ENCODE measurements around the gene CD48. TPM values are rescaled to one million over a fixed set of nuclear protein-coding genes. Genes with fewer than 3 reads are reported as not detected.
"Not testable (repeated sequence)": the region's sequence is repeated elsewhere in the genome, so short reads cannot be mapped to it uniquely, and the experiment has no call there.

Gene CD48
- polyA plus RNA-seq, 6 donors from 2014 or later: 129 to 163 (median 153) TPM

DNA sequence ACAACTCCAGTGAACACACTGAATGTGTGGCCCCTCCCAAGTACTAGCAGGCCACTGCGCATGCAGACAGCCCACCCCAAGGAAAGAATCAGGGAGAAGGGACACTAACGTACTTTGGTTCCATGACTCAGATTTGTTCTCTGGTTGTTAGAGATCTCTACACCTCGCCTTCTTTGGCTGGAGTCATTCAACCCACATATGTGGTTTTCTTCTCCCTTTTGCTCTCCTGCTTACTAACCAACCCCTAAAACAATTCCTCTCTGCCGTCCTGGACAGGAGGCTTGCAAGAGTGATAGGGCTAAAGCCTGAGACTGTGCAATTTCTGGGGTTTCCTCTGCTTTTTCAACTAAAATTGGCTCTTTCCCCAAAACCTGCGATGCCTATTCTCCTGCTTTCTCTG, 5.7 kb upstream of the CD48 start:
- Mint-ChIP-seq H3K4me1 (peaks cover 14 to 22% (median 21%) of the 10 kb centered on the region in 3 donors), H3K36me3 (no peaks in the 10 kb centered on the region), H3K4me3 (no peak overlapping the region), H3K27me3 (no peaks in the 10 kb centered on the region), H3K9me3 (no peaks in the 10 kb centered on the region), H3K27ac (no peak overlapping the region)
- ATAC-seq (ENCODE audit: low read depth in 2 of 2) (no peak), DNase-seq (no peak)

DNA sequence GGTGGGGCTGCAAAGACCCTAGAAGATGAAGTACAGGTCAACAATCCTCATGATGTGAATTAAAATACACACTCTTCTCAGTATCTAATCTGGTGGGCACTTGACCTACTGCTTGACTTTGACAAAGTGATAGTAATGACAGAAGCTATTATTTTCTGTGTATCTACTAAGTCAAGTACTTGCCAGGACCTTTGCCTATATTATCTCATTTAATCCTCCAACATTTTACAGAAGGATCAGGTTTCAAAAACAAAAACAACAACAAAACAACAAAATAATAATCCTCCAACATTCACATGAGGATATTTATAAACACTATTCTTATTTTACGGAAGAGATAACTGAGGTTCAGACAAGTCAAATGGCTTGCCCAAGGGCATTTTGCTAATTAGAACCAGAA, 4.4 kb upstream of the CD48 start:
- no peak for DNase-seq
- Mint-ChIP-seq H3K27ac (peak overlapping the region in 1 of 6 donors; percentile 9), H3K4me1 (peaks cover 18 to 28% (median 22%) of the 10 kb centered on the region in 3 donors), H3K36me3 (no peaks in the 10 kb centered on the region), H3K4me3 (peak overlapping the region in 1 of 8 donors; percentile 33), H3K9me3 (no peaks in the 10 kb centered on the region), H3K27me3 (no peaks in the 10 kb centered on the region)
- no peak for ATAC-seq (ENCODE audit: low read depth in 2 of 2)

DNA sequence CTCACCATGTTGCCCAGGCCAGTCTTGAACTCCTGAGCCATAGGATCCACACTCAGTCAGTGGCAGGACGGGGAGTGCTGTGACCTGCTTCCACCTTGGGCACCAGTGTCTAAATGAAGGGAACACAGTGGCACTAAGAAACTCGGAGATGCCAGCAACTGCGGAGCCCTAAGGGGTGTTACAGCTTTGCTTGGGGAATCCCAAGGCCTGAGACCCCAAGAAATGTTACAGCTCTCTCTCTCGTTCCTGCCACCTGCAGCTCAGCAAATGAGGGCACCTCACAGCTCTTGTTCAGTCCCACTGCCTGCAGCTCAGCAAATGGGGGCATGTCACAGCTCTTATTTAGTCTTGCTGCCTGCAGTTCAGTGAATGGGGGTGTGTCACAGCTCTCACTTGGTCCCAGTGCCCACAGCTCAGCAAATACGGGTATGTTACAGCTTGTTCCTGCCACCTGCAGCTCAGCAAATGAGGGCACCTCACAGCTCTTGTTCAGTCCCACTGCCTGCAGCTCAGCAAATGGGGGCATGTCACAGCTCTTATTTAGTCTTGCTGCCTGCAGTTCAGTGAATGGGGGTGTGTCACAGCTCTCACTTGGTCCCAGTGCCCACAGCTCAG, 2.5 kb upstream of the CD48 start:
- peak overlapping the region in 5 of 6 donors; percentile 14 to 78 (median 71) for H3K27ac Mint-ChIP-seq

DNA sequence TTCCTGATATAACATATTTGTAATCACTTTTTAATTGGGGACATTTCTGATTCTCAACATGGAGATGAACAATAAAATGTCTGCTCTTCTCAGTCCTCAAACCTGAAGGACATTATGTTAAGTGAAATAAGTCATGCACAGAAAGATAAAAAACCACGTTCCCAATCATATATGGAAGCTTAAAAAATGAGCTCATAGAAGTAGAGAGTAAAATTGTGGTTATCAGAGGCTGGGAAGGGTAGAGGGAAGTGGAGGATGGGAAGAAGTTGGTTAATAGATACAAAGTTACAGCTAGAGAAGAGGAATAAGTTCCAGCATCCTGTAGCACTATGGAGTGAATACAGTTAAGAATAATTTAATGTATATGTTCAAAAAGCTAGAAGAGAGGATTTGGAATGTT, 1.5 kb upstream of the CD48 start:
- Mint-ChIP-seq H3K36me3 (no peaks in the 10 kb centered on the region), H3K27ac (peak overlapping the region in 1 of 6 donors; percentile 94), H3K9me3 (no peaks in the 10 kb centered on the region), H3K4me3 (no peak overlapping the region), H3K4me1 (peaks cover 18 to 34% (median 29%) of the 10 kb centered on the region in 3 donors), H3K27me3 (no peaks in the 10 kb centered on the region)
- ATAC-seq (ENCODE audit: low read depth in 2 of 2) (no peak), DNase-seq (no peak)

More for the DNA sequence above, 2.5 kb upstream of the CD48 start:
- peak in 1 of 2 donors; percentile 39 for ATAC-seq (ENCODE audit: low read depth in 2 of 2)
- not testable (repeated sequence) for H3K9me3 Mint-ChIP-seq, DNase-seq, H3K27me3 Mint-ChIP-seq, H3K36me3 Mint-ChIP-seq
- Mint-ChIP-seq H3K4me1 (peaks cover 18 to 34% (median 29%) of the 10 kb centered on the region in 3 donors), H3K4me3 (peak overlapping the region in 2 of 8 donors; percentile 3 to 66)

DNA sequence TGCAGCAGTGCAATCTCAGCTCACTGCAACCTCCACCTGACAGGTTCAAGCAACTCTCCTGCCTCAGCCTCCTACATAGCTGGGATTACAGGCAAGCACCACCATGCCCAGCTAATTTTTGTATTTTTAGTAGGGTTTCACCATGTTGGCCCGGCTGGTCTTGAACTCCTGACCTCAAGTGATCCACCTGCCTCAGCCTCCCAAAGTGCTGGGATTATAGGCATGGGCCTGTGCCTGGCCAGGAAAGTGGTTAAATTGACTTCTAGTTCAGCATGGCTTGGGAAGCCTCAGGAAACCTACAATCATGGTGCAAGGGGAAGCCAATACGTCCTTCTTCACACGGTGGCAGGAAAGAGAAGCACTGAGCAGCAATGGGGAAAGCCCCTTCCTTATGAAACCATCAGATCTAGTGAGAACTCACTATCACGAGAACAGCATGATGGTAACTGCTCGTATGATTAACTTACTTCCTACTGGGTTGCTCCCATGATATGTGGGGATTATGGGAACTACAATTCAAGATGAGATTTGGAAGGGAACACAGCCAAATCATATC, 981 bp upstream of the CD48 start:
- Mint-ChIP-seq H3K27ac (peak overlapping the region in 1 of 6 donors; percentile 94), H3K4me1 (peaks cover 18 to 34% (median 29%) of the 10 kb centered on the region in 3 donors)
- not testable (repeated sequence) for H3K27me3 Mint-ChIP-seq, H3K4me3 Mint-ChIP-seq, H3K9me3 Mint-ChIP-seq, H3K36me3 Mint-ChIP-seq
- peak; percentile 67 to 75 for ATAC-seq (ENCODE audit: low read depth in 2 of 2)
- peak; percentile 63 for DNase-seq

DNA sequence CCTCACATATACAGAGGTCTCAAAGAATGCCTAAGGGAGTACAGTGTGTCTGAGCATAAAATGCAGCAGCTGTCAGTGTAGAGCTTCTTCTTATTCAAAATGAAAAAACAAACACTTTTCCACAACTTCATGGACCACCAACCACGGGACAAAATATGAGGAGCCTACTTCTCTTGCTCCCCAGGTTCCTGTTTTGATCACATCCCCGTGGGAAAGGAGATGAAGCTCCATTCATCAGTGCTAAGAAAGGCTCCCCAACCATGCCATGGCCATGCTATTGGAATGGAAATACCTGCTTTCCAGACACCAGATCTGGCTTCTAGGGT, 383 bp downstream of the CD48 start:
- Mint-ChIP-seq H3K9me3 (no peaks in the 10 kb centered on the region), H3K27me3 (no peaks in the 10 kb centered on the region), H3K4me1 (peaks cover 18 to 34% (median 25%) of the 10 kb centered on the region in 3 donors), H3K36me3 (no peaks in the 10 kb centered on the region), H3K27ac (peak overlapping the region in 1 of 6 donors; percentile 94), H3K4me3 (no peak overlapping the region)
- ATAC-seq (ENCODE audit: low read depth in 2 of 2) (no peak), DNase-seq (no peak)

DNA sequence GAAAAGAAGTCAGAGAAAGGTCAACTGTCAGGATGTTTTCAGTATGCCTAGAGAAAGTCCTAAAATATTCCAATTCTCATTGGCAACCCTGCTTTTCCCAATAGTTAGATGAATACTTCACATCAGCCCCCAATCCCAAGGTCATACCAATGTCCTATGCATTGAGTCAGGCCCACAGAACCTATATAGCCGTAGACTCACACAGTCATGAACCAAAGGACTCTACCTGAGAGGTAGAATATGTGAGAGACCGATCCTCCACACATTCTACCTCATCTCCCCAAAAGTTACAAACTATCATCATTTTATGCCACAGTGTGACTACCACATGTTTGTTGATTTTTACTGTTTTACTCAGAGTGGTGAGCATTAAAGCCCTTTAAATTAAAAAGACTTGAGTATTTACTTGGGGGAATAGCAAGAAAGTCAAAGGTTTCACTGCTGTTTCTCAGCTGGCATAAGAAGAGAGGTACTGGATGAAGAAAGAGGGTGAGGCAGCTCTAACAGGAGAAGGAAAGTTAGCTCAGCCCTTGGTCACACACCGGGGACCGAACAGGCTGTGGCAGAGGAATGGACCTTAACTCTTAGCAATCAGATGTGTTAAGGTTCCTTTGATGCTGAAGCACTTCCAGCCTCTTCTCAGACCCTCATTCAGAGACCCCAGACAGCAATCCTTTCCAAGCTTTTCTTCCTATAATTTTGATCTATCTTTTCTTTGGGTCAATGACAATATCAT, 937 bp downstream of the CD48 start:
- ATAC-seq (ENCODE audit: low read depth in 2 of 2): no peak

DNA sequence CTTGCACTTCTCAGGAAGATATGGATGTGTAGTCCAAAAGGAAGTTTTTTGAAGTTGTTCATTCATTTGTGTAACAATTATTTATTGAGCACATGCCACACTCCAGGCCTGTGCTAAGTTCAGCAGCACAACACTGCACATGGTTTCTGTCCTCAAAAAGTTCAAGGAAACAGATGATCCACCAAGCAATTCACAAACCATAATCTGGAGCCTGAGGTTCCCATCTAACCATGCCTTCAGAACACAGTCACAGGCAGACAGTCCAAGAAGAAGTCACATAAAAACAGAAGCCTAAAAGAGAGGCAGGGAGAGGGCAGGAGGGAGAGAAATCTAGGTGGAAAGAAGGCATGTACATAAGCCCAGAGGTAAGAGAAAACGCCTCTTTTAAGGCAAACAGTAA, 1.9 kb downstream of the CD48 start:
- no peak overlapping the region for H3K27ac Mint-ChIP-seq
- no peak for ATAC-seq (ENCODE audit: low read depth in 2 of 2)
- peaks cover 0 to 3% of the 10 kb centered on the region in 2 donors for H3K36me3 Mint-ChIP-seq
- DNase-seq: no peak
- no peak overlapping the region for H3K4me3 Mint-ChIP-seq
- no peaks in the 10 kb centered on the region for H3K27me3 Mint-ChIP-seq
- H3K4me1 Mint-ChIP-seq: peaks cover 32 to 37% (median 32%) of the 10 kb centered on the region in 3 donors
- H3K9me3 Mint-ChIP-seq: no peaks in the 10 kb centered on the region

More for the DNA sequence above, 937 bp downstream of the CD48 start:
- peaks cover 22 to 34% (median 28%) of the 10 kb centered on the region in 3 donors for H3K4me1 Mint-ChIP-seq
- no peaks in the 10 kb centered on the region for H3K27me3 Mint-ChIP-seq
- H3K27ac Mint-ChIP-seq: peak overlapping the region in 1 of 6 donors; percentile 94
- no peak for DNase-seq
- no peak overlapping the region for H3K4me3 Mint-ChIP-seq
- no peaks in the 10 kb centered on the region for H3K9me3 Mint-ChIP-seq
- H3K36me3 Mint-ChIP-seq: peaks cover 0 to 2% of the 10 kb centered on the region in 2 donors

DNA sequence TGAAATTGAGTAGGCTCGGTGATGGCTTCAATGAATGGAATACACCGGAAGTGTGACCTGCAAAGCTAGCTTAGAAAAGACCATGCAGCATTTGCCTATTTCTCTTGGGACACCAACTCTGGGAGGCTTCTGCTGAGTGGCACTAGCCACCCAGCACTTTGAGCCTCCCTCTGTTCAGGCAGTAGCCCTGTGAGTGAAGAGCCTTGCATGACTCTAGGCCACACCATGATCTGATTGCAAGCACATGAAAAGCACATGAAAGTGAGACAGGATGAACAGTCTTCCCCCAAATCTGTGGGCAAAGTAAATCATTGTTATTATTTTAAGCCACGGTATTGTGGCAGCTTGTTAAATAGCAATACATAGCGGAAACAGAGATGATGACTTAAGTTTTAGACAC, 2.8 kb downstream of the CD48 start:
- Mint-ChIP-seq H3K4me1 (peaks cover 28 to 46% (median 35%) of the 10 kb centered on the region in 3 donors), H3K9me3 (no peaks in the 10 kb centered on the region), H3K4me3 (no peak overlapping the region), H3K36me3 (peaks cover 3% of the 10 kb centered on the region in 2 donors), H3K27ac (no peak overlapping the region), H3K27me3 (no peaks in the 10 kb centered on the region)
- ATAC-seq (ENCODE audit: low read depth in 2 of 2) (no peak), DNase-seq (no peak)

DNA sequence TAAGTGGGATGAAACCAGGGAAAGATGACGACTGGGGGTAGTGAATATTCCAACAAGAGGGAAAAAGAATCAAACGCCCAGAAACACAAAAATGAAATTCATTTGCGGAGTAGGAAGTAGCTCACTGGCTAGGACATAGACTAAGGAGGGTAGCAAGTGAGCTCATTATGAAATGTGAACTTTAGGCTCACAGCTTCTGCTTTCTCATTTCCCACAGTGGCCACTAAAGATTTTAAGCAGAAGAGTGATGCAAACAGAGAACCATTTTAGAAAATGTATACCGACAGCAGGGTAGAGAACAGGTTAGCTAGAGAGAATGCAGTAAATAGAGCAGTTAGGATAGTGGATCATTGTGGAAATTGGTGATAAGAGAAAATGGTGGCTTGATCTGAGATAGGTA, 3.5 kb downstream of the CD48 start:
- H3K9me3 Mint-ChIP-seq: no peaks in the 10 kb centered on the region
- peaks cover 9 to 10% of the 10 kb centered on the region in 2 donors for H3K36me3 Mint-ChIP-seq
- H3K4me3 Mint-ChIP-seq: no peak overlapping the region
- DNase-seq (peak; percentile 46), ATAC-seq (ENCODE audit: low read depth in 2 of 2) (peak; percentile 29 to 36)
- H3K27ac Mint-ChIP-seq: no peak overlapping the region
- no peaks in the 10 kb centered on the region for H3K27me3 Mint-ChIP-seq
- peaks cover 23 to 50% (median 38%) of the 10 kb centered on the region in 3 donors for H3K4me1 Mint-ChIP-seq

DNA sequence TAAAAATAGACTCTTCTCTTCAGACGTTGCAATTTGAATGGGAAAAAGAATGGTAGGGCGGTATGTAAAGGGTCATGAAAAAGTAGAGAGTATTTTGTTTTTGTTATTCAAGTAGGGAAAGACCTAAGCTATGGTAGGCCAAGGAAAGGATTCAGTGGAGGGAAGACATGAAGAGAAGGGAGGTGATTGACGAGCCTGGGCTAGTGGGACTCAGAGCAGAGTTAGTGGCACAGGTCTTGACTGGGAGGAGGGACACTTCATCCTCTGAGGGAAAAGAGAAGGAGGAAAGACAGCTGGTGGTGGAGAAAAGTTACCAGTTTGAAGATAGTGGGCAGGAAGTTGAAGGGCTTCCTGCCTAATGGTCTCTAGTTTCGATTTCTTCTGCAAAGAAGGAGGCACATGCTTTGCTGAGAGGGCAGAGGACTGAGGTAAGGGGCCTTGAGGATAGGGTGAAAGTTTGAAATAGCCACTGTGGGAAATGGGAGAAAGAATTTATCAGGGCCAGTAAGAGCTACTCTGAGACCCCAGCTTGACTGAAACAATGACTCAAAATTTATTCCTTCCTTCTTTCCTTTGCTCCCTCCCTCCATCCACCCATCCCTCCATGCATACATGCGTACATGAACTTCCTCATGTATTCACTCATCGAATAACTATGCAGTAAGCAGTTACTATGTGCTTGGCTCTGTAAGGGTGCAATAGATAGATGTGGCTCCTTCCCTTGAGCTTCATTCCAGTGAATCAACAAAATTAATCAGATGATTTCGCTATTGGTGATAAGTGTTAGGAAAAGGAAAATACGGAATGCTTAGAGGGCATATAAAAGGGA, 4.2 kb downstream of the CD48 start:
- peaks cover 9 to 10% of the 10 kb centered on the region in 2 donors for H3K36me3 Mint-ChIP-seq
- DNase-seq: no peak
- H3K4me1 Mint-ChIP-seq: peaks cover 16 to 51% (median 37%) of the 10 kb centered on the region in 3 donors
- H3K4me3 Mint-ChIP-seq: no peak overlapping the region
- no peak for ATAC-seq (ENCODE audit: low read depth in 2 of 2)
- no peaks in the 10 kb centered on the region for H3K9me3 Mint-ChIP-seq
- H3K27ac Mint-ChIP-seq: no peak overlapping the region
- H3K27me3 Mint-ChIP-seq: no peaks in the 10 kb centered on the region

DNA sequence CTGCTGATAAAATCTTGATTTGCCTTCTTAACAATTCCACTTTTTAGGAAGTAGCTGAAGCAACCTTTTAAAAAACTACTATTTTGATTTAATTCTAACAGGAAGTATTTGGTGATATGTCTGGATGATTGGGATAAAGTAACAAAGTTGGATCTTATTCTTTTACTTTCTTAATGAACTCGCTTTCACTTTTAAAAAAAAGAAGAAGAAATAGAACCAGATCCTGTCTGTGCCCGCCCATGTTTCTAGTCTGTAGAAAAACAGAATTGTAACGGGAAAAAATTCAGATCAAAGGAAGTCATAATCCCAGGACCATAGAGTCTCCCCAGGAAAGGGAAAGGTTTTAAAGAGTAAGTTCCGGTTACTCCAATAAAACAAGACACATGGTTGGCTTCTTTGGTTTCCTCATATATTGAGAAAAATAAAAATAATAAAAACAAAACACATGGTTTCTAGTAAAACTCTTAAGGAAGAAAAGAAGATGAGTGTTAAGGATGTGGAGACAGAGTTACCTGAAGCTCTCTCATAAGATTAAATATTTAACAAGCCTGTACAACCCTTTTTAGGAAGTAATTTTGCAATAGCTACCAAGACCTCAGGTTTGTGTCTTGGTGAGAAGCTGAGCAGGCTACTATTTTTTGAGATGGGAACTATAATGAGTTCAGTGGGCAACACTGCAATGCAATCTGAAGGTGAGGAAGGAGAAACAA, 4.9 kb downstream of the CD48 start:
- peaks cover 9 to 10% of the 10 kb centered on the region in 2 donors for H3K36me3 Mint-ChIP-seq
- peaks cover 9 to 51% (median 43%) of the 10 kb centered on the region in 3 donors for H3K4me1 Mint-ChIP-seq
- peak overlapping the region in 1 of 6 donors; percentile 32 for H3K27ac Mint-ChIP-seq
- DNase-seq (no peak), ATAC-seq (ENCODE audit: low read depth in 2 of 2) (no peak)
- H3K27me3 Mint-ChIP-seq: no peaks in the 10 kb centered on the region
- H3K9me3 Mint-ChIP-seq: no peaks in the 10 kb centered on the region
- peak overlapping the region in 1 of 8 donors; percentile 93 for H3K4me3 Mint-ChIP-seq

DNA sequence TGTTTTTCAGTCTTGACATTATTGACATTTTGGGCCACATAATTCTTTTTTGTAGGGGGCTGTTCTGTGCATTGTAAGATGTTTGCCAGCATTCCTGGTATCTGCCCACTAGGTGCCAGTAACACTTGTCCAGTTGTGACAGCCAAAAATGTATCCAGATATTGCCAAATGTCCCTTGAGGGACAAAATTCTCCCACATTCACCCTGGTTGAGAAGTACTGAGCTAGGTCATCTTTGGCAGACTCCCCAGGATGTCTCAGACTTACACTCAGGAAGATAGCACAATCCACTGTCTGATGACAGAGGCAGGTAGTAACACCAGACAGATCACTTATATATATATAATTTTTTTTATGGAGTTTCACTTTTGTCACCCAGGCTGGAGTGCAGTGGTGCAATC, 5.9 kb downstream of the CD48 start:
- ATAC-seq (ENCODE audit: low read depth in 2 of 2) (no peak), DNase-seq (no peak)
- peaks cover 9 to 10% of the 10 kb centered on the region in 2 donors for H3K36me3 Mint-ChIP-seq
- no peaks in the 10 kb centered on the region for H3K9me3 Mint-ChIP-seq
- H3K27ac Mint-ChIP-seq: peak overlapping the region in 4 of 6 donors; percentile 78 to 98 (median 90)
- peak overlapping the region in 4 of 8 donors; percentile 64 to 93 (median 78) for H3K4me3 Mint-ChIP-seq
- no peaks in the 10 kb centered on the region for H3K27me3 Mint-ChIP-seq
- H3K4me1 Mint-ChIP-seq: peaks cover 3 to 50% (median 49%) of the 10 kb centered on the region in 3 donors

Measured in naive B cell (primary cell).